Fibroblast of upper back skin (primary cell): ENCODE data around the gene HEPACAM2.

Source experiments
- DNase-seq: peaks from one replicate; pipeline ENCODE4 v3.0.0-alpha.2; 2013

HEPACAM2 gene

DNA sequence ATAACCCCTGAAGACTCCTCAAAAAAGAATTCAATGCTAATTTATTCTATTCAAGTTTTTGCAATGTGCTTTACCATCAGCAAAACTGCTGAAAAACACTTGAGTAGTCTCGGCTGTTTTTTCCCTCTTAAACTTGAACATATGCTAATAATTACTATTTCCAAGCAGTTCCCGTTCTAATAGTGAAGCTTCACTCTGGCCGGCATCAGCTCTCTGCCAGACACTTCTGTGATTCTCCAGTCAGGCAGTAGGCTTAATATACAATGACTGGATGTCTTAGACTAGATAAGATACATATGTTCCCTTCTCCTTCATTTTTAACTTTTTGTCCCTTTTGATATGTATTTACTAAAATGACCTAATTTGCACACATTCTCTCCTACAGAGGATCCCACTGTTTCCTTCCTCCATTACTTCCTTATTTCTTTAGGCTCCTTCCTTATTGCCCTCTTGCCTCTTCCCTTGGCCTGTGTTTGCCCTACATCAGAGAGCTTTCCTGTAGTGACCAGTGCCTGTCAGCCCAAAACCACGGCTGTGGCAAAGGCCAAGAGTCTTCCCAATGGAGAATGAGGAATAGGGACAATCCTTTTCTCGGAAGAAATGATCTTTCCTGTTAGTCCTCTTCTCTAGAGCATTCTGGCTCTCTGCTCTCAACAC is 23.5 kb downstream of the HEPACAM2 start:
- DNase-seq = no peak

DNA sequence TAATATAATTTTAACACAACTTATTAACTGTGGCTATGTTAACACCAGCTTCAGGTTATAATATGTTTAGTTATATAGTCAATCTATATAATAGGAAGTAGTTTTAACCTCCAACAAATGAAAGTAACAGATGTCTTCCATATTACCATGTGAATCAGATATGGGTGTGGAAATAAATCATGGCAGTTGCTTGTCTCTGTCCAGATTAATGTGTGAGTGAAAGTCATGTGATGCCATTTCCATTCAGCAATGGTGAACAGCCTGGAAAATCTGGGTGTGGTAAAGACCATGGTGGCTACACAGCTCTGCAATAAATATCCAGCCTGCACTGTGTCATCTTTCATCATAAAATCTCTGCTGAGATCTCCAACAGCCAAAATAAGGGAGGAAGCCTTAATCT is 27.8 kb downstream of the HEPACAM2 start:
- no peak for DNase-seq

GRCh38 chr7:93196336-93196735 is 29.9 kb downstream of the HEPACAM2 start:
- DNase-seq = no peak

GRCh38 chr7:93194386-93194785 is 31.9 kb downstream of the HEPACAM2 start:
- DNase-seq = no peak

- DNase-seq = no peak
These were observed 37.2 kb downstream of the HEPACAM2 start for GRCh38 chr7:93188870-93189634.

DNA sequence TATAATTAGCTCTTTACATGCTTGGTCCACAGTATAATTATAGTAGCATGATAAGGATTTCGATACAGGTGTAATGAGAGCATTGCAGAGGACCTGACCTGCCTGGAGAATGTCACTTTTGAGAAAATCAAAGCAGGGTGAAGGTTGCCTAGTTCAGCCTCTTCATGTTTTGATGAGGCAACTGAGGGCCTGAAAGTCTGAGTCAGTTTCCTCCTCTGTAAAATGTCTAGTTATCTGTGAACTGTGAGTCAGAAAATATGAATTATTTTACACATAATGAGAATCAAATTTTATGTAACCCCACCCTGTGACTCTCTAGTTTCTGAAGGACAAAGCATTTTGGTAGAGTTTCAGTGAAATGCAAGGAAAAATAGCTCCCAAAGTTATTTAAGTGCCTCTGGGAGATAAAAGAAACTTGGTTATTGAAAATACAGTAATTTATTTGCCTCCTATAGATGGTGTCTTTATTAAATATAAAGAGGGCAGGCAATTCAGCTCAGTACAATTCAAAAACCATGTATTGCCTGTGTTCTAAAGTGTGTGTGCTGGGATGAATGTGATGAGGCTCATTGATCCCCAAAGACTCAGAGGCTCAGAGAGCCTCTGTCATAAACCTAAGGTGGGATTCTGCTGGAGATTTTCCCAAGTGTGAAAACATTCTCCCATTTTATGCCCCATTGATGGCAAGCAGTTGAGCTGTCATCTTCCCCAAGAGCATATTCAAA is 40.8 kb downstream of the HEPACAM2 start:
- no peak for DNase-seq

DNA sequence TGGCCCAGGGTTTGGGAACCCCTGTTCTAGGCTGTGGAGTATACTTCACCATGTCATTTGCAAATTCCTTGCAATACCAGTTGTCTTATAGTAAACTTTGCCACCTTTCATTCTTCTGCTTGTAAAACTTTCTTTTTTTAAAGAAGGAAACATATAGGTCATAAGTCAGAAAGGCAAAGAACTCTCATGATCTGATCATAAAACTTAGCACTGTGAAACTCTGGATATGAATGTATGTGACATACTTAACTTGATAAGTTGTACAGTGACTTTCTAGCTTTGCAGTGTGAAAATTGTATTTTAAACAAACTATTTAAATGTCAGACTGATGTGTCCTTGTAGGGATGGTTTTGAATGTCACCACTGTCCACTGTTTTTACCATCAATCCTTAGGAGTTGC is 47.1 kb downstream of the HEPACAM2 start:
- no peak for DNase-seq

GRCh38 chr7:93178213-93178612 is 48.1 kb downstream of the HEPACAM2 start:
- no peak for DNase-seq

DNA sequence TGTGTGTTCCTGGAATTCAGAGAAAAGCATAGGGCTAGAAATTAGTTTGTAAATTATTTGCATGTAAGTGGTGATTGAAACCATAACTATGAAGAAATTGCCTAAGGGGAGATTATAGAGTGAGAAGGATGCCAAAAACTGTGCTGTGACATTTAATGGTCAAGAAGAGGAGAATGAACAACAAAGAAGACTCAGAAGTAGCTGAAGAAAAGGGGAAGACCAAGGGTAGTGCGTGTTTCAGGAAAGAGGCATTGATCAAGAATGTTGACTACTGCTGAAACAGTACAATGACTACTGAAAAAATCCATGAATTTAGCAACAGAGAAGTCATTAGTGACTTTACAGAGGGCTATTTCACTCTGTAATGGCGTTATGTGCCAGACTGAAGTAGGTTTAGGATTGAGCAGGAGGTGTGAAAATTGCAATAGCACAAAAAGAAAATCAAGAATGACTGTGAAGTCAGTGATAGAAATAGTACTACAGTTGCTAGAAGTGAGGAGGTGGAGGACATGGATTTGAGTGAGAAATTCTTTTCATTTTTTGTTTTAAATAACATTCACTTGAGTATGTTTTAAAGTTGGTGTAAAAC is 49.2 kb downstream of the HEPACAM2 start:
- no peak for DNase-seq

DNA sequence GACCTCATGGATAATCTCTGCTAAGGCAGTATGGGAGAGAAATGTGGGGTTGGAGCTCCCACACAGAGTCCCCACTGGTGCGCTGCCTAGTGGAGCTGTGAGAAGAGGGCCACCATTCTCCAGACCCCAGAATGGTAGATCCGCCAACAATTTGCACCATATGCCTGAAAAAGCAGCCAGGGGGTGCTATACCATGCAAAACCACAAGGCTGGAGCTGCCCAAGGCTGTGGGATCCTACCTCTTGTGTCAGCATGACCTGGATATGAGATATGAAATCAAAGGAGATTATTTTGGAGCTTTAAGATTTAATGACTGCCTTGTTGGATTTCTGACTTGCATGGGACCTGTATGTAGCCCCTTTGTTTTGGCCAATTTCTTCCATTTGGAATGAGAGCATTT is 51.0 kb downstream of the HEPACAM2 start:
- DNase-seq = no peak

GRCh38 chr7:93172683-93173082 is 53.6 kb downstream of the HEPACAM2 start:
- no peak for DNase-seq

- DNase-seq = no peak
These were observed 54.6 kb downstream of the HEPACAM2 start for GRCh38 chr7:93171606-93172226.

- DNase-seq = no peak
These were observed 60.8 kb downstream of the HEPACAM2 start for GRCh38 chr7:93165447-93165846.

DNA sequence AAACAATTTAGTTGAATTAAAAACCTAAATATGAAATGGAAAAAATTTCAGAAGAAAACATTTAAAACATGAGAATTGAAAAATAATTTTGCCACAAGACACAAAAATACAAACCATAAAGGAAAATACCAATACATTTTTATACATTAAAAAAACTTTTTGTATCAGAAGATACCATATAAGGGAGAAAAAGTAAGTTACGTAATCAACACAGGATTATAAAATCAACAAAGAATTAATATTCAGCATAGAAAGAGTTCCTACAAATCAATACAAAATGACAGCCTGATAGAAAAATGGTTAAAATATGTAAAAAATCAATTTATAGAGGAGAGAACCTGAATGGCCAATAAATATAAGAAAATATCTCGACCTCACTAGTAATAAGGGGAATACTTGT is 61.5 kb downstream of the HEPACAM2 start:
- no peak for DNase-seq

GRCh38 chr7:93161181-93161762 is 65.0 kb downstream of the HEPACAM2 start:
- no peak for DNase-seq

DNA sequence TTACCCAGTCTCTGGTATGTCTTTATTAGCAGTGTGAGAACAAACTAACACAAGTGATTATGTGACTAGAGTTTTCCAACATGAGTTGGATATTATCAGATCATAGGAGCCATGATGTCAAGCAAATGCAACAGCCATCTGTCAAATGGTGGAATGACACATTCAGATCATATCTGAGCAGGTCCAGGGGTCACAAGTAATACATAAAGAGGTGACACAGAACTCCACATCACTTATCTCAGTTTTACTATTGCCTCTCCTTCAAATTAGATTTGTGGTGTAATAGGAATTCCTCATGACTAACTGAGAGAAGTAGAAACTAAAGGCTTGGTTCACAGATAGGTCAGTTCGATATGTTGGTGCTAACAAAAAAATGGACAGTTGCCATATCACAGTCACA is 65.9 kb downstream of the HEPACAM2 start:
- DNase-seq = peak; percentile 8

GRCh38 chr7:93159490-93159889 is 66.8 kb downstream of the HEPACAM2 start:
- DNase-seq = no peak

- DNase-seq = peak; percentile 41
These were observed 69.4 kb downstream of the HEPACAM2 start for GRCh38 chr7:93156884-93157283.

GRCh38 chr7:93150200-93150835 is 76.0 kb downstream of the HEPACAM2 start:
- DNase-seq = peak; percentile 56

DNA sequence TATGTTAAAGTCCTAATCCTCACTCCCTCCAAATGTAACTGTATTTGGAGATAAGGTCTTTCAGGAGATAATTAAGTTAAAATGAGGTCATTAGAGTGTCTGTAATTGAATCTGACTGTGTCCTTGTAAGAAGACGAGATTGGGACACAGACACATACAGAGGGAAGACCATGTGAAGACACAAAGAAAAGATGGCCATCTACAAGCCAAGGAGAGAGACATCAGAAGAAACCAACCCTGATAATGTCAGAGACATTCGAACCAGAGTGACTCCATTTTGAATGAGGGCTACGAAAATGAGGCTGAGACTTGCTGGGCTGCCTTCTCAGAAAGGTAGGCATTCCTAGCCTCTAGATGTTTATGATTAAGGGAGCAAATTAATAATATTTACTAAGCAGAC is 77.5 kb downstream of the HEPACAM2 start:
- no peak for DNase-seq

DNA sequence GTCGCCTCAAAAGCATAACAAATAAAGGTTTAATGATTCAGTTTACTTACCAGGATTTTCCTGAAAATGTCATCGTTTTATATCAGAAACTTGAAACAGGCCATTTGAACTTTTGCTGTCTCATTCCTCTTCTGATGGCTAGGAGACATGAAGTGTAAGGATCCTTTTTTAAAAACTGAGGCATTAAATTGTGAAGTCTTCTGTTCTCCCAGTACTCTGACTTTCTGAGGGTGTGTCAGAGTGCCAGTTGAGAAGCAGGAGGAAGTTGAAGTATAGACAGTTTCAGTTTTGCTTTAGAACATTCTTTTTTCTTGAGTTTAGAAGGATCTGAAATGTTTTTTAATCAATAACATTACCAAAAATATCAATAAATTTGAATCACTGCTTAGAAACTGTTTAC is 78.1 kb downstream of the HEPACAM2 start, which contains the start of gene SAMD9L:
Gene SAMD9L (minus strand): TSS at position 242 of the 400 bp plus-strand sequence. CDS start 12,414 bp downstream, outside the sequence.
- DNase-seq = no peak

GRCh38 chr7:93147363-93147762 is 78.9 kb downstream of the HEPACAM2 start:
- peak; percentile 52 for DNase-seq
